T-helper 9 cell (primary cell): ENCODE data around the gene STMND1.
"Not testable (repeated sequence)": the region's sequence is repeated elsewhere in the genome, so short reads cannot be mapped to it uniquely, and the experiment has no call there.

Source experiments
- DNase-seq: peaks from one replicate; pipeline ENCODE4 v3.0.0-alpha.2; 2020
- total RNA-seq, 2 donors: gene quantifications; one replicate each; lab custom pipeline; 2026; lab: John Stamatoyannopoulos, UW

Gene STMND1
- total RNA-seq = 0 reads per million in 2 donors

- DNase-seq = no peak
Measured at GRCh38 chr6:17101422-17102257, at the start of gene STMND1. STMND1 (plus strand) TSS chr6:17102050; CDS start chr6:17102258, 208 bp downstream.

GRCh38 chr6:17054647-17055046, 47.2 kb upstream of the STMND1 start:
- DNase-seq = no peak

- DNase-seq = no peak
Measured at GRCh38 chr6:17057322-17057721, 44.5 kb upstream of the STMND1 start.

GRCh38 chr6:17058550-17058949, 43.3 kb upstream of the STMND1 start:
- DNase-seq = no peak

GRCh38 chr6:17059022-17059421, 42.8 kb upstream of the STMND1 start:
- DNase-seq = no peak

GRCh38 chr6:17059850-17060249, 42.0 kb upstream of the STMND1 start:
- no peak for DNase-seq

GRCh38 chr6:17061097-17061496, 40.8 kb upstream of the STMND1 start:
- DNase-seq = no peak

- no peak for DNase-seq
Measured at GRCh38 chr6:17062871-17063440, 38.9 kb upstream of the STMND1 start.

GRCh38 chr6:17064975-17065374, 36.9 kb upstream of the STMND1 start:
- DNase-seq = no peak

GRCh38 chr6:17066610-17067009, 35.2 kb upstream of the STMND1 start:
- DNase-seq = no peak

- not testable (repeated sequence) for DNase-seq
Measured at GRCh38 chr6:17068972-17069371, 32.9 kb upstream of the STMND1 start.

GRCh38 chr6:17070400-17070799, 31.4 kb upstream of the STMND1 start:
- DNase-seq = not testable (repeated sequence)

- DNase-seq = not testable (repeated sequence)
Measured at GRCh38 chr6:17073596-17073995, 28.3 kb upstream of the STMND1 start.

GRCh38 chr6:17081273-17081672, 20.6 kb upstream of the STMND1 start:
- no peak for DNase-seq

GRCh38 chr6:17081860-17082508, 19.9 kb upstream of the STMND1 start:
- DNase-seq = no peak

- no peak for DNase-seq
Measured at GRCh38 chr6:17083397-17083796, 18.5 kb upstream of the STMND1 start.

- no peak for DNase-seq
Measured at GRCh38 chr6:17086469-17086868, 15.4 kb upstream of the STMND1 start.

GRCh38 chr6:17088091-17088611, 13.7 kb upstream of the STMND1 start:
- no peak for DNase-seq

- DNase-seq = no peak
Measured at GRCh38 chr6:17091122-17091521, 10.7 kb upstream of the STMND1 start.

- DNase-seq = no peak
Measured at GRCh38 chr6:17093686-17094085, 8.2 kb upstream of the STMND1 start.

GRCh38 chr6:17096096-17096495, 5.8 kb upstream of the STMND1 start:
- no peak for DNase-seq

GRCh38 chr6:17096652-17097051, 5.2 kb upstream of the STMND1 start:
- no peak for DNase-seq

GRCh38 chr6:17097982-17098381, 3.9 kb upstream of the STMND1 start:
- no peak for DNase-seq

- DNase-seq = no peak
Measured at GRCh38 chr6:17098538-17098937, 3.3 kb upstream of the STMND1 start.
